SIG-M5 treated with dmso at 0.1 percent for 504 hours (cell line): ENCODE results near the gene NDRG4.

Experiments used
- DNase-seq: peaks from one replicate; lab custom pipeline; 2025; ENCODE audit not compliant: unreplicated experiment; lab: John Stamatoyannopoulos, UW

The NDRG4 gene

DNA sequence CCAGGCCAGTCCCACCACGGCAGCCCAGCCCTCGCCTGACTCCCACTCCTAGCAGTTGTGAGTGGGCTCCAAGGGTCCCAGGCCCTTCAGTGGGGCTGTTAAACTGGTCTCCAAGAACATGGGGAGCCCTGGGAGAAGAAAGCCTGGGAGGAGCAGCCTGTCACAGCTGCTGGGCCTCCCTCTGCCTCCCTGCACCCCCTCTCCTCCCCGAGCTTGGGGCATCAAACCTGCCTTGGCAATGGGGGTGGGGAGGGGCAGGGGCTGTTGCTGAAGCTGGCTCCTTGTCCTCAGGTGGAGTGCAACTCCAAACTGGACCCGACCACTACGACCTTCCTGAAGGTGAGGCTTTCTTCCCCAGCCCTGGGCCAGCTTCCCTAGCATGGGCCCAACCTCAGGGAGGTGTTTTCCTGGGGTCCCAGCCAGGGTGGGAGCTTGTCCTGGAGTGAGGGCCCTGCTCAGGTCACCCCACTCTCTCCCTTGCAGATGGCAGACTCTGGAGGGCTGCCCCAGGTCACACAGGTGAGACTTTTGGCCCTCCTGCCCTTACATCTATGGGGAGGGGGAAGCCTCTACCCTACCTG lies 8.8 kb downstream of the NDRG4 start:
- DNase-seq: no peak

DNA sequence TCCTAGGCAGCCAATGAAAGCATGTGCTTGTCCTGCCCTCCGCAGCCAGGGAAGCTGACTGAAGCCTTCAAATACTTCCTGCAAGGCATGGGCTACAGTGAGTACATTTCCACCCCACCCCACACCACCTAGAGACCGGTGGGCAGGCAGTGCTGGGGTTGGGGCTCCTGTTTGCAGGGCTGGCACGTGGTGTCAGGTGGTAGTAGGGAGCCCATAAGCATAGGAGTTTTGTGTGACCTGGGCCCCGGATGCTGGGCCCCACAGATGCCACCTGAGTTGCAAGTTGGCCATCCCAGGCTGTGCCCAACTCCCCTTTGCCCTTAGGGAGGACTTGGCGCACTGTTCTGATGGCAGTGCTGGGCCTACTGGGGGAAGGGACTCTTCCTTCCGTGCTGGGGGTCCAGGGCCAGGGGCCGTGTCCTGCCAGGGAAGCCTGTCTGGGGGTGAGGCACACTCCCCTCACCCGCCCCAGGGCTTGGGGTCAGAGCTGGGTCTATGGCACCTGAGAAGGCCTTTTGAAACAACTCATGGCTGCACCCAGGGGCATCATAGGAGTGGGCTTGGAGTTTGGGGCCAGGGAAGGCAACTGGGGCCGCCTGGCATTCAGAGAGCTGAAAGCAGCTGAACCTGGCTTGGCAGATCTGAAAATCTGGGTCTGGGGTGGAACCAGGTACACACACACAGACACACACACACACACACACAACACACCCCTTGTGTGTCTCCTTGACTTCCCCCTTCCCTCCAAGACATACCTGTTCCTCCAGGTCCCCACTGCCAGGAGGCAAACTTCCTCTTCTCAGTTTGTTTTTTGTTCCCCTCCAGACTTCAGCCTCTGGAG lies 9.5 kb downstream of the NDRG4 start:
- DNase-seq: no peak

DNA sequence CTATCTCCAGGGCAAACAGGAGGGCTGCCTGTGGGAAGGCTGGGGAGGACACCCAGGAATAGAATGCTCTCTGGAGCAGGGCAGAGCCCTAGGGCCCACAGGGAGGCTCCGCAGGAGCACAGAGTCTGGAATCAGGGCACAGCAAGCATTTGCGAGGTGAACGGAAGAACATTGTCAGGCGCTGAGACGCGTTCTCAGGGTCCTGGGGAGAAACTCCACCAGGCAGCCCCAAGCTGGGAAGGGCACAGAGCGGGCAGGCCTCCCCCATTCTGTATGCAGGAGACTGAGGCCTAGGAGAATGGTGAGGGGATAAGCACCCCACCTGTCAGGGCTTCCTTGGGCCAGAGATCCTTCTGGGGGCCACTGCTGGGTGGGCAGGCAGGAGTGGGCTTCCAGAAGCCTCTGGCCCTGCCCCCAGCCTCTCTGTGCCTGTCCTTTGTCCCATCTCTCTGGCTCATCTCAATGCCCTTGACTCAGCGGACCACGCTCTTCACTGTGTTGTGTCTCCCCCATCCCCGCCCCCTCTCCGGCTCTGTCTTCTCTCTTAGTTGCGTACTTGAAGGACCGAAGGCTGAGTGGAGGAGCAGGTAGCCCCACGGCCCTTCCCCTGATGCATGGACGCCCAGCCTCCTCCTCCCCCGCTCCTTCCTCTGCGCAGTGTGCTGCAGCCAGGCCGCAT lies 10.3 kb downstream of the NDRG4 start:
- no peak for DNase-seq

DNA sequence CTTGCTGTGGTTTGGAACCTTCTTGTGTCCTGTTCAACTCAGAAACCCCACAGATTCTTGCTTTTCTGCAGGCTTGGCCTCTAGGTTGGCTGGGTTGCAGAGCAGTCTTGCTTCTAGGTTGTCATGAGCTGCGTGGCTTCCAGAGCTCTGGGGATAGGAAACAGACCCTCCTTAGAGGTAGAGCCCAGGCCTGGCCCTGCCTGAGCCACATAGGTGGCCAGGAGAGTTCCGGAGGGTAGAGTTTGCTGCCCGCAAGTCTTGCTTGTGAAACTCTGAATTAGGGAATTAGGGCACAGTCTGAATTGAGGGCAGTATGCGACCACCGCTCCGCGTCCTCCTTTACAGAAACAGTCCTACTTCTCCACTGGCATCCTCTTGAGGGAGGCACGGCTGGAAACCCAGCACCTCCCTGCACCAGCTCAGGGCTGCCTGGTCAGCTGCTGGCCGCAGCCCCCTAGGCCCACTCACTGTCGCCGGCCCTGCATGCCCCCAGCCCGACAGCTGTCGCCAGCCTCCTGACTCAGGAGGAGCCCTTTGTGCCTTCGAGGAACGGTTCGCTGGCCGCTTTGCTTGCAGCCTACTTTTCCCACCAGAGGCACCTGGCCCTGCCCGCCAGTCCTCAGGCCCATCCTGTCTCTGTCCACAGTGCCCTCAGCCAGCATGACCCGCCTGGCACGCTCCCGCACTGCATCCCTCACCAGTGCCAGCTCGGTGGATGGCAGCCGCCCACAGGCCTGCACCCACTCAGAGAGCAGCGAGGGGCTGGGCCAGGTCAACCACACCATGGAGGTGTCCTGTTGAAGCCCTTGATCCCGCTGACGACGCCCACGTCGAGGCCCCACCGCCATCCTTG lies 11.1 kb downstream of the NDRG4 start:
- DNase-seq: no peak

DNA sequence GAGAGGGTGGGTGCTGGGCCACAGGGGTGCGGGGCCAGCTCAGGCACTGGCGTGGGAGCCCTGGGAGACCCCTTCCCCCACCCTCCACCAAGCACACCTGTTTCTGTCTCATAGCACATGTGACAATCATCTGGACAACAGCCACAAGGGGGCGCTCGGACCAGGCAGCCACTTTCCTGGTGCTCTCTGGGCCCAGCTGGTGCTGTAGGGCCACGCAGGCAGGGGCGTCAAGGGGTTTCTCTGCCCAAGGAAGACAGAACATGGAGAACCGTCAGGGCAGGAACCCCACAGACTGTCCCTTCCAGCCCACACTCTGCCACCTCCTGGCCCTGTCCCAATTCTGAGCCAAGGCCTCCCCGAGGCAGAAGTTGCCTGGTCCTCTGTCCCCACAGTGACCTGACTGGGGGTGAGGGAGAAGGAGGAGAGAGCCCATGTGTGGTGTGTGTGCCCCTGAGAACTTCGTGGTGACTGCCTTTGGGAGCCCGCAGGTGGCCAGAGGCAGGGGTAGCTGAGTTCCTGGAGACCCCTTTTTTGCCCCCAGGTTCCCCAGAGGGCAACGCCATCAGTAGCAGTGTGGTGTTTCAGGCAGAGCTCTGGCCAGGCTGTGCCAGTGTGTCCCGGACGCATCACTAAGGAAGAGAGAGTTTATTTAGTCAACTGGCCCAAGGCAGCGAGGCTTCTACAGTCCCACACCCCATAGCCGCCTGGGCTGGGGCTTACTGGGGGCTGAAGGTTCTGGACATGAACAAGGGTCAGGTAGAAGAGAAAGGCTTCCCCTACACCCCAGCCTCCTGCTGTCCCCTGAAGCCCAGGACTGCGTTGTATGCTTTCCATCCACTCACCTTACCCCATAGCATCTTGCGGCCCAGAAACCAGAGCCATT lies 12.2 kb downstream of the NDRG4 start:
- DNase-seq: peak; percentile 55

DNA sequence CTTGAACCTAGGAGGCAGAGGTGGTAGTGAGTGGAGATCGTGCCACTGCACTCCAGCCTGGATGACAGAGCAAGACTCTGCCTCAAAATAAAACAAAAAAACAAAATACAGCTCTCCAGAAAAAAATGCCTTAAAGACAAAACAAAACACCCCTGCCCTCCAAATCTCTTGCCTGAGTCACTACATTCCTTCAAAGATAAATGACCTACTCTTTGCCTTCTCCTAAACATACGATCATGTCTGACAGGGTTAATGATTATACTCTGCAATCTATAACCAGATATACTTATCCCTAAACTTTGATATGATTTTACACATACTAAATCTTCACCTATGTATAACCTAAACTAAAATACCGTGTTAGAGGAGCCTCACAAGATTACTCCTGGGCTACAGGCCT lies 13.9 kb downstream of the NDRG4 start:
- no peak for DNase-seq

DNA sequence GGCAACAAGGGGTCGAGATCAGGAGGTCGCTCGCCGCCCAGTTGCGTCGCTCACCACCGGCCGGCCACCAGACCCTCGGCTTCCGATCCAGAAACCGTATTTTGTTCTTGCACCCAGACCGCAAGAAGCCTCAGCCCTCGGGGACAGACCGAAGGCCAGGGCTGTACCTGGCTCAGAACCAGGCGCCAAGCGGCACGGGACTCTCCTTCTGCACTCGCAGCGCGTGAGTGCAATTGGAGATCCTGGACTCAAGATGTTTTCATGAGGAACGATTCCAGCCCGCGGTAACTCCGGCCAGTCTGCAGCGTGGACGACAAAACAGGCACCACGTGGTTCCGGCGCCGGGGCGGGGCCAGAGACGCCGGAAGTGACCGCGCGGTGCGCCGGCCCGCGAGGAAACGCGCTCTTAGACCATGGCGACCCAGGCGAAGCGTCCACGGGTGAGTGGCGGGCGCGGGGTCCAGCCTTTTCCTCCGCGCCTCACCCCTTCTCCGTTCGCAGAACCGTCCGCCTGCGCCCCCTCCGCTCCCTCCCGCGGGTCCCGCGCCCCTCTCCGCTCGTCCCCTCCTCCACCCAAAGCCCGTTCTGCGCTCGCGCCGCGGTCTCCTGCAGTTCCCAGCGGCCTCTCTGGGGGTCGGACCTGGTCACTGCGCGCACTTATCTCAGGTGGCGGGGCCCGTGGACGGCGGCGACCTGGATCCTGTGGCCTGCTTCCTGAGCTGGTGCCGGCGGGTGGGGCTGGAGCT lies 15.4 kb downstream of the NDRG4 start, which contains the start of gene SETD6:
Gene SETD6, plus strand, starts transcription at position 393 of the 746 bp plus-strand sequence. Its CDS starts 21 bp downstream, at position 414.
- peak; percentile 71 for DNase-seq

DNA sequence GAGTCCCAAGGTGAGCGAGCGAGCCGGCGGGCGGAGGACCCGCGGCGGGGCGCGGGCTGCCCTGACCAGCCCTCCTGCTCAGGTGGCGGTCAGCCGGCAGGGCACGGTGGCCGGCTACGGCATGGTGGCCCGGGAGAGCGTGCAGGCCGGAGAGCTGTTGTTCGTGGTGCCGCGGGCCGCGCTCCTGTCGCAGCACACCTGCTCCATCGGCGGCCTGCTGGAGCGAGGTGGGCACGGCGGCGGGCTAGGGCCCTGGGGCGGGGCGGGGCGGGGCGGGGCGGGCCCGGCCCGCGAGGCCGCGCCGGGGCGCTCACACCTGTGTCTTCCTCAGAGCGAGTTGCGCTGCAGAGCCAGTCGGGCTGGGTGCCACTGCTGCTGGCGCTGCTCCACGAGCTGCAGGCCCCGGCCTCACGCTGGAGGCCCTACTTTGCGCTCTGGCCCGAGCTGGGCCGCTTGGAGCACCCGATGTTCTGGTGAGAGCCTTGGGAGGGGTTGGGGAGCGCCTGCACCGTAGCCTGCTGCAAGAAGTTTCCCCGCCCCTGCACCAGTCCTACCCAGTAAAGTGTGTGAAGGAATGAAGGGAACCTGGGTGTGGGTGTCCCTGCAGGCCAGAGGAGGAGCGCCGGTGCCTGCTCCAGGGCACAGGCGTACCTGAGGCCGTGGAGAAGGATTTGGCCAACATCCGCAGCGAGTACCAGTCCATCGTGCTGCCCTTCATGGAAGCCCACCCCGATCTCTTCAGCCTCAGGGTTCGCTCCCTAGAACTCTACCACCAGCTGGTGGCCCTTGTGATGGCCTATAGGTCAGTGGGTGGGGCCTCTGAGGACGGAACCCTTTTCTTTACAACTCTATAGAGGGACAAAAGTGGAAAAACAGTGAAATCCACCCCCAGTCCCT lies 16.2 kb downstream of the NDRG4 start:
- DNase-seq: peak; percentile 12

DNA sequence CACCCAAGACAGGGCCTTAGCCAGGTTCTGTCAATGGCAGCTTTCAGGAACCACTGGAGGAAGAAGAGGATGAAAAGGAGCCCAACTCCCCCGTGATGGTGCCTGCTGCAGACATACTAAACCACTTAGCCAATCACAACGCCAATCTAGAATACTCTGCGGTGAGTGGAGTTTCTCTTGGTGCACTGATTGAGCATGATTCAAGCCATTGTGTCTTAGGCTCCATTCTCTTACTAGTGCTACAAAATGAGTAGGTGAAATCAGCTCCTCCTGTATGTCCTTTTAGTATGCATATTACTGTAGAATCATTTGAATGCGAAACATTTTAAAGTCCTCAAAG lies 16.8 kb downstream of the NDRG4 start:
- DNase-seq: peak; percentile 10

DNA sequence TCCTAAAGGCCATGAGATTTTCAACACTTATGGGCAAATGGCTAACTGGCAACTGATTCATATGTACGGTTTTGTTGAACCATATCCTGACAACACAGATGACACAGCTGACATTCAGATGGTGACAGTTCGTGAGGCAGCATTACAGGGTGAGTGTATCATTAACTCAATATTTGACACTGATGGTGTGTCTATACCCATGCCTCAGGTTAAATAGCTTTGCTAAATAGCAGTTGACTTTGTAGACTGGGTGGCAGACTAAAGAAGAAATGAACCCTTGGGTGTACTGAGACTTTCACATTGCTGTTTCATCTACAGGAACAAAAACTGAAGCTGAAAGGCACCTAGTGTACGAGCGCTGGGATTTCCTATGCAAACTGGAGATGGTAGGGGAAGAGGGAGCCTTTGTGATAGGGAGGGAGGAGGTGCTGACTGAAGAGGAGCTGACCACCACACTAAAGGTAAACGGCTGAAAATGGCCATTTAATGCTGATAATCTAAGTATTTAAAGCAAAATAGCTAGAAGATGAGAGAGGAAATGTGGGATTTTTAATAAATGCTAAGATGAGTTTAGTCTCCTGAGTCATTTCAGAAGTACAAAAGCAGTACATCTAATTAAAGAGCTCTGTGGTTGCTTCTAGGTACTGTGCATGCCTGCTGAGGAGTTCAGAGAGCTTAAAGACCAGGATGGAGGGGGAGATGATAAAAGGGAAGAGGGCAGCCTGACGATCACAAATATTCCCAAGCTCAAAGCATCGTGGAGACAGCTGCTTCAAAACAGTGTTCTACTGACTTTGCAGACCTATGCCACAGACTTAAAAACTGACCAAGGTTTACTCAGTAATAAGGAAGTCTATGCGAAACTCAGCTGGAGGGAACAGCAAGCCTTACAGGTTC lies 18.4 kb downstream of the NDRG4 start:
- DNase-seq: no peak

DNA sequence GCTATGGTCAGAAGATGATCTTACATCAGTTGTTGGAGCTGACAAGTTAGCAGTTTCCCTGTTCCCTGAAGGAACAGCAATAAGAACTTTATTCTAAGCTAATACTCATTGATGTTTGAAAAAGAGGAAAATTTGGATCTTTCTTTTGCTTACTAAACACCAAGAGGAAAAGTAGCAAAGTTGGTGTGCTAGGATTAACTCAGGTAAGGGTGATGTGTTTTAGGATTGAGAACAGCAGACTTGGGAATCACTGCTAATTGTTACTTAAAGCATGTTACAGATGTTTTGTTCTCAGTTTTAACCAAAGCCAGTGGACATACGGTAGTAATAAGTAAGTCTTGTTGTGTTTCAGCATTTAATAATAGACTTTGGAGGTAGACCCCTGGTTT lies 19.0 kb downstream of the NDRG4 start:
- DNase-seq: no peak

DNA sequence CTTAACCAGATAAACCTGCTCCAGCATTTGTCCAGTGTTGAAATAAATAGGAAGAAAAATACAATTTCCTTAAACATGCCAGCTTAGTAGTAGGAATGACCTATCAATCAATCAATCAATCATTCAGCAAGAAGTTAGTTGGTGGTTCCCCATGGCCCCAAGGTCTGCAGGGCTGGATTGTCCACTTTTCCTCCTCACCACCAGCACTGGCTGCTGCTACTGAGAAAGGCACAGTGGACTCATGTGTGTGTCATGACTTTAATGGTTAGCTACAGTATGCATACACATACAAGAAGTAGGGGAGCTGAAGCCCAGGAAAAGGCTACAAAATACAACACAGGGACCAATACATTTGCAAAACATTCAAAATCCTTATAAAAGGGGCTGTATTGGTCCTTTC lies 19.8 kb downstream of the NDRG4 start:
- no peak for DNase-seq

DNA sequence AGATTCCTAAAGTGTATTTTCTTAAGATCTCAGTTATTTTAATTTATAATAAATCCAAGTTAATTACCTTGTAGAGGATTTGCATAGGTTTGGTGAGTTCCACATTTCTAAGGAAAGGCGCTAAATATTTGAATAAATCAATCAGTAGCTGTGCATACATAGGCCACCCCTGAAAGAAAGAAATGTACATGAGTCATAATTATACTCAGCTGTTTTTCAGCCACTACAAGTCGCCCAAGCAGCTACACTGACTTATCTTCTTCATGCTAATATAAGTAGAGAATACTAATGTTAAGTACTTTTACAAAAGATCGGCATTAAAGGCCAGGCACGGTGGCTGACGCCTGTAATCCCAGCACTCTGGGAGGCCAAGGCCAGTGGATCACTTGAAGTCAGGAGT lies 30.2 kb downstream of the NDRG4 start:
- DNase-seq: no peak

DNA sequence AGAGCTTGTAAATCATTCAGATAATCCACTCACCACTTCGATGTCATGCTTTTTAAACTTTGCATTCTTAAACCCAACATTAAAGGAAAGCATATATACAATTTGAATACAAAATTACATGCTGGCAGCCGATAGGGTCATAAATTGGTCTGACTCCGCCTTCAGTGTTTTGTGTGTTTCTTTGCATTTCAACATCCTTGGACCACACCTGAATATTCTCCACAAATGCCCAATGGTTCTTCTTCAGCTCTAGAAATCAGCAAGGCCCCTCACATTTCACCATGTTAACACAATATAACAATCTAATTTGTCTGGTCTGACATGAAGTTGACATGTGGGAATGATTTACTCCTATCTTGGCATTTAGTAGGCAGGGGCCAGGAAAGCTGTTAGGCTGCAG lies 32.5 kb downstream of the NDRG4 start:
- DNase-seq: no peak

DNA sequence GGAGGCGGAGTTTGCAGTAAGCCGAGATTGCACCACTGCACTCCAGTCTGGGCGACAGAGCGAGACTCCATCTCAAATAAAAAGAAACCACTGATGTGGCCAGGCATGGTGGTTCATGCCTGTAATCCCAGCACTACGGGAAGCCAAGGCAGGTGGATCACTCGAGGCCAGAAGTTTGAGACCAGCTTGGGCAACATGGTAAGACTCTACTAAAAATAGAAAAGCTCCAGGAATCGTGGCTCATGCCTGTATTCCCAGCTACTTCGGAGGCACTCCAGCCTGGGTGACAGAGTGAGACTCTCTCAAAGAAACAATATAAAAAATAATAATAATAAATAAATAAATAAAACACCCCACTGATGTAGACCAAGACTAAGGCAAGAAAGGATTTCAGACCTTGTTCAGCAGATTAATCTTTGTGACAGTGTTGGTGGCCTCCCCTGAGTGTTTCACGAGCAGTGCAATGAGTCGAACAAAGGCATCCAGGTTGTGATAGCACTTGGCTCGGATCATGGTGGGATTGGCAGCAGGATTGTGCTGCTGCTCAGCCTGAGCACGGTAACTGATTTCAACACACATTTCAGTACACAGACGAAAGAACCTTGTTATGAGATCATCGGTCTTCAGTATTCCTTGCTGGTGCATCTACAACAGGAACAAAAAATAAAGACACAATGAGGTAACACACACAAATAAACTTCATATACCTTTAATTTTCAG lies 34.0 kb downstream of the NDRG4 start:
- DNase-seq: no peak

DNA sequence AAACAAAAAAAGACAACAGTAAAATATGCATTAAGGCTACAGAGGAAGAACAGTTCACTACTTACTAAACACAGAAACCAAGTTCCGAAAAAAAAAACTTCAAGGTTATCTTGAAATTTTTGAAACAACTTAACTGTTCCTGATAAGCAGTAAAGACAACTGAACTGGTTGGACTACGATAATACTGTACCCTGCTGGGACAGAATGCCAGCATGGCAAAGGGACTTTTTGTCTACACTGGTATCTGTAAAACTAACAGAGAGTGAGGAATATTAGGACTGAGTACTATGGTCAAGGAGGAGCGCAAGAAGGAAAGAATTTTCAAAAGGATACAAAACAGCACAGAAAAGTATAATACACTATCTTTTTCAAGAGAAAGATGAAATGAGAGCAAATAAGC lies 35.2 kb downstream of the NDRG4 start:
- DNase-seq: no peak

DNA sequence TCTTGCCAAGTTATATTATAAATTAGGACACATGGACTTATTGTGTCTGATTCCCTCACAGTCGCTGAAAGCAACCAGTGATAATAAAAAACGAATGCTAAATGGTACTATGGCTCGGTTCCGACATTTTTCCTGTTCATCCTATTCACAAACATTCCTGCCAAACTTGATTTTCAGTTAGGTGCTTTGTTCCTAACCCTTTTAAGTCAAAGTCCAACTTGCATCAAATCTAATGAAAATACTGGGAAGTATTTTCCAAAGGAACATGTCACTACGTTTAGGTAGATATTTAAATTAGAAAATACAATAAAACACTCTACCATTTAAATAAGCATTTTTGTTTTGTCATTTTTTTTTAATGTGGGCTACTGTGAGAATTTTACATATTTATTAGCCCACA lies 36.3 kb downstream of the NDRG4 start:
- no peak for DNase-seq
